Measurements from ENCODE around the gene NTRK1.

- TF ChIP-seq CTCF (IDR thresholded peaks at IDR 0.05) (no peak), EZH2 (IDR thresholded peaks at IDR 0.05; ENCODE audit: borderline replicate concordance, insufficient read depth, low read depth, low read length, poor library complexity, severe bottlenecking) (no peak)
Measured at GRCh38 chr1:156898161-156898566, 37.5 kb downstream of the NTRK1 start.

Data from B cell (primary cell).